GM12878 (cell line): ENCODE results near the gene MEIKIN. TPM values are rescaled to one million over a fixed set of nuclear protein-coding genes. Genes with fewer than 3 reads are reported as not detected.

Experiments used
- ATAC-seq: fragments of 200-7000 bp; cut with Tn5 transposase; 3 replicates; pipeline ENCODE4 v1.9.1; 2020; ENCODE audit warnings: mild to moderate bottlenecking, moderate library complexity
- BruUV-seq: library from RNA; stranded (reverse); fragments of 400-500 nt; replicated peaks from 2 replicates; lab custom pipeline; 2021; lab: Mats Ljungman, UMichigan
- CTCF ChIA-PET: fragments of 300-600 bp; sonication (Branson Sonifier 250); formaldehyde crosslinking; extraction: SDS; loops from one replicate; lab custom pipeline; 2021; ENCODE audit warnings: inconsistent platforms; lab: Yijun Ruan, JAX
- POLR2A ChIA-PET: fragments of 350-600 bp; formaldehyde crosslinking; extraction: SDS; loops from one replicate; lab custom pipeline; 2021; ENCODE audit warnings: inconsistent platforms; lab: Charles Lee
- RAD21 ChIA-PET: fragments of 300-600 bp; sonication (Branson Sonifier 250); formaldehyde crosslinking; loops from one replicate; lab custom pipeline; 2023; ENCODE audit warnings: antibody characterized with exemption; ENCODE audit not compliant: unreplicated experiment; lab: Charles Lee
- SMC1A ChIA-PET: fragments of 300-600 bp; sonication (Branson Sonifier 250); formaldehyde crosslinking; loops from one replicate; lab custom pipeline; 2023; ENCODE audit not compliant: unreplicated experiment, uncharacterized antibody; lab: Charles Lee
- DNase-seq: peaks from one replicate; pipeline ENCODE4 v3.0.0-alpha.2; 2011; ENCODE audit warnings: low read depth, low spot score
- FAIRE-seq: peaks from 3 replicates; lab custom pipeline; 2011; peaks lifted over from hg19 to GRCh38; lab: Jason Lieb, UNC
- H2AFZ ChIP-seq: 2 replicates; pipeline ENCODE4 v1.6.0; 2011; ENCODE audit warnings: low read depth, low read length, control low read depth; ENCODE audit not compliant: control insufficient read depth
- H3K27ac ChIP-seq: 2 replicates; pipeline ENCODE4 v1.5.1; 2011; ENCODE audit warnings: control low read depth; ENCODE audit not compliant: control insufficient read depth, insufficient read depth
- H3K27me3 ChIP-seq, 2 experiments: replicated peaks in 1 of 2; 2 replicates each; pipeline versions ENCODE4 v1.6.0 to v1.6.1; 2011; ENCODE audit warnings: low read length in 1 of 2; ENCODE audit not compliant: control insufficient read depth in 2 of 2, insufficient read depth in 2 of 2
- H3K36me3 ChIP-seq, 2 experiments: 2 replicates each; pipeline ENCODE4 v1.5.1; 2011; ENCODE audit warnings: low read length in 1 of 2; ENCODE audit not compliant: control insufficient read depth in 2 of 2, insufficient read depth in 2 of 2
- H3K4me1 ChIP-seq: 2 replicates; pipeline ENCODE4 v1.6.1; 2011; ENCODE audit warnings: mild to moderate bottlenecking, low read length, moderate library complexity, mixed read lengths; ENCODE audit not compliant: control insufficient read depth, insufficient read depth
- H3K4me2 ChIP-seq: 2 replicates; pipeline ENCODE4 v1.6.0; 2011; ENCODE audit warnings: control low read depth; ENCODE audit not compliant: control insufficient read depth, insufficient read depth
- H3K4me3 ChIP-seq: fragments of 200-600 bp; sonication (generic); 2 replicates; pipeline ENCODE4 v1.5.1; 2016
- H3K79me2 ChIP-seq: 2 replicates; pipeline ENCODE4 v1.6.0; 2011; ENCODE audit warnings: low read length; ENCODE audit not compliant: control insufficient read depth, insufficient read depth
- H3K9ac ChIP-seq: 2 replicates; pipeline ENCODE4 v1.8.0; 2011; ENCODE audit warnings: low read length, control low read depth, mixed read lengths; ENCODE audit not compliant: control insufficient read depth, insufficient read depth
- H3K9me3 ChIP-seq: replicated peaks from 3 replicates; pipeline ENCODE4 v1.5.1; 2011; ENCODE audit warnings: mild to moderate bottlenecking, low read length; ENCODE audit not compliant: control insufficient read depth, insufficient read depth
- H4K20me1 ChIP-seq: 2 replicates; pipeline ENCODE4 v1.6.0; 2011; ENCODE audit not compliant: control insufficient read depth, insufficient read depth
- ETV6 ChIP-seq, 2 experiments: fragments of 450-650 bp in 1 of 2; IDR thresholded peaks in 1 of 2; conservative IDR thresholded peaks in 1 of 2; 2 replicates each; pipeline ENCODE4 v1.6.1; 2014; ENCODE audit warnings: antibody characterized with exemption in 1 of 2, borderline replicate concordance in 1 of 2, low read depth in 1 of 2, mild to moderate bottlenecking in 1 of 2, moderate library complexity in 1 of 2
- HCFC1 ChIP-seq: fragments of 150-350 bp; IDR thresholded peaks from 2 replicates; pipeline ENCODE4 v1.6.1; 2014; ENCODE audit warnings: low read length
- IRF4 ChIP-seq: IDR thresholded peaks from 2 replicates; pipeline ENCODE4 v1.6.1; 2011; ENCODE audit warnings: low read depth, low read length
- MYC ChIP-seq: IDR thresholded peaks from 2 replicates; pipeline ENCODE4 v1.6.1; 2011; ENCODE audit warnings: mild to moderate bottlenecking, low read length, moderate library complexity, inconsistent platforms; ENCODE audit not compliant: insufficient read depth, insufficient replicate concordance, insufficient read length, severe bottlenecking
- RBBP5 ChIP-seq: fragments of 200-600 bp; sonication (generic); conservative IDR thresholded peaks from 2 replicates; pipeline ENCODE4 v1.6.1; 2016
- WGBS: methylation state at CpG from one replicate; pipeline ENCODE4 v1.1.6; 2016; ENCODE audit warnings: low lambda C conversion rate; ENCODE audit not compliant: insufficient replicate concordance, insufficient coverage; ENCODE audit errors: missing lambda C conversion rate; 5-methylcytosine and 5-hydroxymethylcytosine counted together
- in situ Hi-C: fragments of 300-500 bp; cut with MboI; formaldehyde crosslinking; loops from 9 replicates; pipeline ENCODE4 v1.14.3; 2018; ENCODE audit warnings: mixed read lengths
- intact Hi-C: fragments of 100-400 bp; cut with micrococcal nuclease; formaldehyde crosslinking; loops from one replicate; pipeline ENCODE4 v1.14.2; 2022; ENCODE audit not compliant: unreplicated experiment
- polyA plus RNA-seq, 11 experiments: library from polyadenylated mRNA; depleted of rRNA in 4 of 11; unstranded in 6 of 11; stranded (reverse) in 5 of 11; fragments of >200 nt; fragmentation: Nextera tagmentation in 4 of 11; fragmentation: Illumina TruSeq in 1 of 11; extraction: Ambion mirVana in 4 of 11; extraction: Trizol in 1 of 11; gene quantifications; 1 replicate in 1 of 11; 2 replicates in 10 of 11; pipeline versions ENCODE4 v1.2.1 to v1.2.3, GENCODE V29; 2011 to 2016; ENCODE audit warnings: inconsistent platforms in 2 of 11, missing spikeins in 2 of 11, low read depth in 1 of 11
- total RNA-seq, 4 experiments: library from RNA; depleted of rRNA in 3 of 4; stranded (reverse); fragments of >200 nt in 3 of 4; fragmentation: Illumina TruSeq in 1 of 4; extraction: Trizol in 1 of 4; gene quantifications; 2 replicates each; pipeline versions ENCODE4 v1.2.1 to v1.2.3, GENCODE V29; 2013 to 2021
- TF ChIP-seq, protein P1 (sequence below): IDR thresholded peaks from 2 replicates; pipeline ENCODE4 v1.6.1; 2011; ENCODE audit warnings: mild to moderate bottlenecking, low read depth, low read length, moderate library complexity; ENCODE audit not compliant: insufficient replicate concordance
- TF ChIP-seq, protein P2 (sequence below): fragments of 450-650 bp; IDR thresholded peaks from 2 replicates; pipeline ENCODE4 v1.6.1; 2016; ENCODE audit warnings: mild to moderate bottlenecking

Gene MEIKIN
- total and polyA plus RNA-seq, 10 of the 15 experiments (the other 5 are each of a cell fraction or from before 2014, with no cell fraction given) = not detected

DNA sequence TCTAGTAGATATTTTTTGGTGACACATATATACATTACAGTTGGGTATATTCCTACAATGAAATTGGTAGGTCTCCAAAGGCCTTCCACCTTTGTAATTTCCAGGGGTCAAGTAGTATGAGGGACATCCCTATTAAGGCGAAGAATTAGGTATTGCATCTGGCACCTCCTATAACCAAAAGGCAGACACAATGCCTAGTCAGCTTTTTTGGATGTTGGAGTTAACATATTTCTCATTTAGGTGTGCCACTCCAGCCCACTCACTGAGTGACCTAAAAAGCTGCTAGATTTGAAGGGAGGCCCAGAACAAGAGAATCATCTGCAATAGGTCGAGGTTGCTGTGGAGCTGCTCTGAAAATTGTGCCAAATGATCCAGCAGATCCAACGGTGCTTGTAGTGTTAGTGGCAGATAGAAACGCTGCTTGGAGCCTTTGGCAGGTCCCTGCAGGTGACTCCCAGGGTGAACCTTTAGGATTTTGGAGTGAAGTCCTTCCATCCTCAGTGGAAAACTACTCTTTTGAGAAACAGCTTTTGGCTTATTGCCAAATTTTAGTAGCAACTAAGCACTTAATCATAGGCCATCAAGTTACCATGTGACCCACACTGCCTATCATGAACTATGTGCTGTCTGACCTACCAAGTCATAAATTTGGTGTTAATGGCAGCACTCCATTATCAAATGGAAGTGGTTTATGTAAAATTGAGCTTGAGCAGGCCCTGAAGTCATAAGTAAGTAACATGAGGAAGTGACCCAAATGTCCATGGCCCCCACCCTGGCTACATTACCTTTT is 132.9 kb downstream of the MEIKIN start:
- intact Hi-C loops = loop anchor here (5.0 kb wide), 1 partner anchor 225 kb away; no protein-coding TSS in a partner anchor
- ChIA-PET SMC1A (interaction anchor here (1.0 kb wide), 1 partner anchor 250 kb away, joined by 3 read pairs; no protein-coding TSS in a partner anchor), RAD21 (interaction anchor here (2.0 to 2.1 kb wide), 2 partner anchors 195 to 250 kb away, joined by 7 read pairs; no protein-coding TSS in a partner anchor), POLR2A (no interaction called here), CTCF (interaction anchor here (0.5 to 3.8 kb wide), 5 partner anchors 18 to 251 kb away, joined by 3 to 58 read pairs (median 7); no protein-coding TSS in a partner anchor)
- H3K27me3 ChIP-seq = no peaks in the 10 kb centered on the region
- DNase-seq = no peak
- H3K9me3 ChIP-seq = no peaks in the 10 kb centered on the region
- no peak overlapping the region for H2AFZ ChIP-seq
- H3K36me3 ChIP-seq = no peaks in the 10 kb centered on the region
- H3K4me3 ChIP-seq = no peak overlapping the region
- no peak for ATAC-seq
- TF ChIP-seq IRF4 (no peak), HCFC1 (no peak), ETV6 (conservative IDR thresholded peaks at IDR 0.05 in 1 of 2, IDR thresholded peaks at IDR 0.05 in 1 of 2; ENCODE audit: borderline replicate concordance in 1 of 2, low read depth in 1 of 2) (no peak), RBBP5 (no peak), MYC (no peak)
- TF ChIP-seq, protein P1, sequence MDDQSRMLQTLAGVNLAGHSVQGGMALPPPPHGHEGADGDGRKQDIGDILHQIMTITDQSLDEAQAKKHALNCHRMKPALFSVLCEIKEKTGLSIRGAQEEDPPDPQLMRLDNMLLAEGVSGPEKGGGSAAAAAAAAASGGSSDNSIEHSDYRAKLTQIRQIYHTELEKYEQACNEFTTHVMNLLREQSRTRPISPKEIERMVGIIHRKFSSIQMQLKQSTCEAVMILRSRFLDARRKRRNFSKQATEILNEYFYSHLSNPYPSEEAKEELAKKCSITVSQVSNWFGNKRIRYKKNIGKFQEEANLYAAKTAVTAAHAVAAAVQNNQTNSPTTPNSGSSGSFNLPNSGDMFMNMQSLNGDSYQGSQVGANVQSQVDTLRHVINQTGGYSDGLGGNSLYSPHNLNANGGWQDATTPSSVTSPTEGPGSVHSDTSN = no peak
- TF ChIP-seq, protein P2, sequence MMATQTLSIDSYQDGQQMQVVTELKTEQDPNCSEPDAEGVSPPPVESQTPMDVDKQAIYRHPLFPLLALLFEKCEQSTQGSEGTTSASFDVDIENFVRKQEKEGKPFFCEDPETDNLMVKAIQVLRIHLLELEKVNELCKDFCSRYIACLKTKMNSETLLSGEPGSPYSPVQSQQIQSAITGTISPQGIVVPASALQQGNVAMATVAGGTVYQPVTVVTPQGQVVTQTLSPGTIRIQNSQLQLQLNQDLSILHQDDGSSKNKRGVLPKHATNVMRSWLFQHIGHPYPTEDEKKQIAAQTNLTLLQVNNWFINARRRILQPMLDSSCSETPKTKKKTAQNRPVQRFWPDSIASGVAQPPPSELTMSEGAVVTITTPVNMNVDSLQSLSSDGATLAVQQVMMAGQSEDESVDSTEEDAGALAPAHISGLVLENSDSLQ = no peak
- H3K79me2 ChIP-seq = no peaks in the 10 kb centered on the region
- peaks cover 5% of the 10 kb centered on the region; the same call in 1 of the 2 replicates for H3K4me1 ChIP-seq
- in situ Hi-C loops = loop anchor here (5.0 kb wide), 1 partner anchor 195 kb away; no protein-coding TSS in a partner anchor
- H3K4me2 ChIP-seq = no peak overlapping the region
- H3K27ac ChIP-seq = no peak overlapping the region
- no peak for FAIRE-seq
- BruUV-seq = no TSS peak
- H4K20me1 ChIP-seq = no peaks in the 10 kb centered on the region
- WGBS = 59% methylated on average over 4 of the region's 4 CpGs
- no peak overlapping the region for H3K9ac ChIP-seq
